GM12874 (cell line): Measurements from ENCODE around the gene RFK.

ENCODE experiments used
- TF ChIP-seq, protein P1 (sequence below): IDR thresholded peaks from 2 replicates; pipeline ENCODE4 v1.5.1; 2011; ENCODE audit warnings: low read depth, mild to moderate bottlenecking, control low read depth, low read length, moderate library complexity; ENCODE audit not compliant: insufficient read depth

Gene RFK

DNA sequence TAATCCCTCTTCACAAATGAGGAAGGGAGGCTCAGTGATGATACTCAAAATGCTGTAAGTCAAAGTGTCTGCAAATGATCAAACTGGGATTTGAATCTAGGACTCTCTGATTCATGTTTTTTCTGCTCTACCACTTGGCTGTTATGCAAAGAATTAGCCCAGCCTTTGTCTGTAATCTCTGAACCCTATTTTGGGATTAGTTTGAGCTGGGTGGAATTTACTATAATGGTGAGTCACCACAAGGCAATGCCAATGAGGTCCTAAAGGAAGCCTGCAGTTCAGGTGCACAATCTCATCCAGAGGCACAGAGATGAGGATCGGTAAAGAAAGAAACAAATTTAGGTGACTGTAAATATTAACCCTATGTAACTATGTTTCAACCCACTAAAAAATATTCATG, 29.2 kb downstream of the RFK start:
- TF ChIP-seq, protein P1, sequence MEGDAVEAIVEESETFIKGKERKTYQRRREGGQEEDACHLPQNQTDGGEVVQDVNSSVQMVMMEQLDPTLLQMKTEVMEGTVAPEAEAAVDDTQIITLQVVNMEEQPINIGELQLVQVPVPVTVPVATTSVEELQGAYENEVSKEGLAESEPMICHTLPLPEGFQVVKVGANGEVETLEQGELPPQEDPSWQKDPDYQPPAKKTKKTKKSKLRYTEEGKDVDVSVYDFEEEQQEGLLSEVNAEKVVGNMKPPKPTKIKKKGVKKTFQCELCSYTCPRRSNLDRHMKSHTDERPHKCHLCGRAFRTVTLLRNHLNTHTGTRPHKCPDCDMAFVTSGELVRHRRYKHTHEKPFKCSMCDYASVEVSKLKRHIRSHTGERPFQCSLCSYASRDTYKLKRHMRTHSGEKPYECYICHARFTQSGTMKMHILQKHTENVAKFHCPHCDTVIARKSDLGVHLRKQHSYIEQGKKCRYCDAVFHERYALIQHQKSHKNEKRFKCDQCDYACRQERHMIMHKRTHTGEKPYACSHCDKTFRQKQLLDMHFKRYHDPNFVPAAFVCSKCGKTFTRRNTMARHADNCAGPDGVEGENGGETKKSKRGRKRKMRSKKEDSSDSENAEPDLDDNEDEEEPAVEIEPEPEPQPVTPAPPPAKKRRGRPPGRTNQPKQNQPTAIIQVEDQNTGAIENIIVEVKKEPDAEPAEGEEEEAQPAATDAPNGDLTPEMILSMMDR: no peak

DNA sequence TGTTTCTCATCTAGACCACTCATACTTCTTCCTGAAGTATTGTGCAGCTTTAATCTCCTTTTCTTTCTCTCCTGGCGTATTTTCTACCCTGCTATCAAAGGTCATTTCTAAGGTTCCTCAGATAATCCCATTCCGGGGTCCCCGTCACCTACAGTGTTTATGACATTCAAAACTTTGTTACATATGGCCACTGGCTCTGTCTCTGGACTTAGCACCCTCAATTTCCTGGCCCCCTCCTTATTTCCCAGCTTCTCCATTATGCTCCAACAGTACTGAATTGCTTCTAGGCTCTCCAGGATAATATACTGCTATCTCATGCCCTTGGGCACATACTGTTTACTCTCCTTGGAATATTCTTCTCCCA, 31.2 kb downstream of the RFK start:
- TF ChIP-seq, protein P1: no peak

DNA sequence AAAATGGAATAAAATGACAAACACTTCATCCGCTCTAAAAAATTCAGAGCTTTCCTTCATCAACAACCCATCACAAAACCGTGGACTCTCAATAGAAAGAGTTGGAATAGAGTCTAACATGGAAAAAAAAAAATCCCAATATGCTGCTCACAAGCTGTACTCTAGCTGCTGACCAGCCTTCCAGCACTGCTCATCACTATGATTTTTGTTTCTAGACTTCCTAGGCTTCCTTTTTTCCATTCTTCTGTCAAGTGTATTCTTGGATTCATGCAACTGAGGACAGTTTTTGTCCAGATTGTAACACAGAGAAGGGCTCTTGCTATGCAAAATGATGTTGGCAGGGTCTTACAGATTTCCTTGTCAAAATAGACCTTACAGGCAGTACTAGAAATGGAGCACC, 34.5 kb downstream of the RFK start:
- TF ChIP-seq, protein P1: no peak

- TF ChIP-seq, protein P1: no peak
Measured at GRCh38 chr9:76359365-76359764, 34.9 kb downstream of the RFK start.

- TF ChIP-seq, protein P1: no peak
Measured at GRCh38 chr9:76358628-76359280, 35.5 kb downstream of the RFK start.

- TF ChIP-seq, protein P1: no peak
Measured at GRCh38 chr9:76357555-76357954, 36.7 kb downstream of the RFK start.

- TF ChIP-seq, protein P1: no peak
Measured at GRCh38 chr9:76355886-76356285, 38.3 kb downstream of the RFK start.
